CD14-positive monocyte (primary cell): ENCODE data around the gene JARID2. TPM values are rescaled to one million over a fixed set of nuclear protein-coding genes. Genes with fewer than 3 reads are reported as not detected.
A peak's percentile ranks its signal among the peaks of the same experiment; 100 is the strongest.

Experiments
- DNase-seq, 3 donors: peaks; one replicate each; pipeline ENCODE4 v3.0.0-alpha.2; 2011 to 2022
- H2AFZ ChIP-seq: 2 replicates; pipeline ENCODE4 v1.6.0; 2012; ENCODE audit warnings: mild to moderate bottlenecking, low read depth, low read length, inconsistent platforms; ENCODE audit not compliant: insufficient read depth, poor library complexity, severe bottlenecking
- H3K27ac ChIP-seq, 2 donors: 1 replicate in 1 of 2; 2 replicates in 1 of 2; pipeline ENCODE4 v1.5.1; 2012 to 2013; ENCODE audit warnings: low read length in 2 of 2, control low read depth in 1 of 2, inconsistent platforms in 1 of 2, low read depth in 1 of 2, mild to moderate bottlenecking in 1 of 2
- H3K27me3 ChIP-seq, 2 donors: one replicate each; pipeline versions ENCODE4 v1.6.0 to v1.6.1; 2011 to 2013; ENCODE audit warnings: low read length in 2 of 2; ENCODE audit not compliant: control insufficient read depth in 2 of 2, insufficient read depth in 2 of 2
- H3K36me3 ChIP-seq, 2 donors: replicated peaks in 1 of 2; 1 replicate in 1 of 2; 2 replicates in 1 of 2; pipeline versions ENCODE4 v1.5.1 to v1.6.1; 2012 to 2013; ENCODE audit warnings: low read length in 2 of 2, control low read depth in 1 of 2, inconsistent platforms in 1 of 2, mild to moderate bottlenecking in 1 of 2; ENCODE audit not compliant: insufficient read depth in 2 of 2, control insufficient read depth in 1 of 2
- H3K4me1 ChIP-seq, 2 donors: 1 replicate in 1 of 2; 2 replicates in 1 of 2; pipeline versions ENCODE4 v1.5.1 to v1.6.1; 2012 to 2013; ENCODE audit warnings: low read length in 2 of 2, control low read depth in 1 of 2, inconsistent platforms in 1 of 2, mild to moderate bottlenecking in 1 of 2, moderate library complexity in 1 of 2; ENCODE audit not compliant: insufficient read depth in 2 of 2, control insufficient read depth in 1 of 2
- H3K4me2 ChIP-seq: replicated peaks from 2 replicates; pipeline ENCODE3; 2012; ENCODE audit warnings: low read length, moderate library complexity, mild to moderate bottlenecking; ENCODE audit not compliant: poor library complexity, severe bottlenecking; ENCODE audit errors: extremely low read depth
- H3K4me3 ChIP-seq, 3 experiments: fragments of 200-600 bp in 1 of 3; sonication (generic) in 1 of 3; replicated peaks in 1 of 3; 1 replicate in 2 of 3; 2 replicates in 1 of 3; pipeline ENCODE4 v1.5.1; 2011 to 2013; ENCODE audit warnings: low read length in 3 of 3, mild to moderate bottlenecking in 3 of 3, control low read depth in 2 of 3, low read depth in 2 of 3, inconsistent platforms in 1 of 3, moderate library complexity in 1 of 3
- H3K79me2 ChIP-seq: 2 replicates; pipeline ENCODE4 v1.6.0; 2012; ENCODE audit warnings: mild to moderate bottlenecking, control low read depth, inconsistent platforms, low read length, moderate library complexity; ENCODE audit not compliant: insufficient read depth
- H3K9ac ChIP-seq: 2 replicates; pipeline ENCODE4 v1.6.0; 2017; ENCODE audit warnings: low read length, mild to moderate bottlenecking; ENCODE audit not compliant: insufficient read depth, poor library complexity, severe bottlenecking
- H3K9me3 ChIP-seq, 2 donors: replicated peaks in 1 of 2; 1 replicate in 1 of 2; 2 replicates in 1 of 2; pipeline versions ENCODE4 v1.5.1 to v1.6.1; 2012 to 2013; ENCODE audit warnings: low read length in 2 of 2, control low read depth in 1 of 2; ENCODE audit not compliant: control insufficient read depth in 1 of 2, insufficient read depth in 1 of 2
- H4K20me1 ChIP-seq: 2 replicates; pipeline ENCODE4 v1.6.0; 2012; ENCODE audit warnings: mild to moderate bottlenecking, low read length, control low read depth, moderate library complexity; ENCODE audit not compliant: insufficient read depth
- H3K27ac Mint-ChIP-seq, 7 donors: one replicate each; pipeline ENCODE4 v1.8.0; 2020; ENCODE audit warnings: mild to moderate bottlenecking in 7 of 7, mixed read lengths in 7 of 7, moderate library complexity in 6 of 7, inconsistent platforms in 2 of 7
- H3K27me3 Mint-ChIP-seq, 3 donors: one replicate each; pipeline ENCODE4 v1.8.0; 2021 to 2022; ENCODE audit warnings: low read depth in 3 of 3, mild to moderate bottlenecking in 3 of 3, mixed read lengths in 3 of 3, moderate library complexity in 3 of 3, inconsistent platforms in 1 of 3
- H3K36me3 Mint-ChIP-seq, 2 donors: one replicate each; pipeline ENCODE4 v1.8.0; 2020; ENCODE audit warnings: mixed read lengths in 2 of 2, inconsistent platforms in 1 of 2, mild to moderate bottlenecking in 1 of 2
- H3K4me1 Mint-ChIP-seq: one replicate; pipeline ENCODE4 v1.8.0; 2020; ENCODE audit warnings: mild to moderate bottlenecking, mixed read lengths
- H3K4me3 Mint-ChIP-seq, 2 donors: one replicate each; pipeline ENCODE4 v1.8.0; 2020; ENCODE audit warnings: mild to moderate bottlenecking in 2 of 2, mixed read lengths in 2 of 2, moderate library complexity in 1 of 2
- H3K9me3 Mint-ChIP-seq, 7 donors: one replicate each; pipeline ENCODE4 v1.8.0; 2020 to 2022; ENCODE audit warnings: mixed read lengths in 7 of 7, mild to moderate bottlenecking in 6 of 7, moderate library complexity in 6 of 7, inconsistent platforms in 2 of 7
- WGBS: methylation state at CpG from one replicate; pipeline ENCODE4 v1.1.5; 2013; ENCODE audit warnings: missing lambda C conversion rate; ENCODE audit not compliant: insufficient coverage; 5-methylcytosine and 5-hydroxymethylcytosine counted together
- intact Hi-C, 2 donors: fragments of 100-400 bp; cut with micrococcal nuclease; formaldehyde crosslinking; loops; one replicate each; pipeline versions ENCODE4 v1.15.0 to v1.15.1; 2023
- polyA plus RNA-seq, 3 donors: library from polyadenylated mRNA; depleted of rRNA in 1 of 3; unstranded in 2 of 3; stranded (reverse) in 1 of 3; fragments of 300-500 nt in 2 of 3; fragments of >200 nt in 1 of 3; fragmentation: Illumina TruSeq in 2 of 3; gene quantifications; 1 replicate in 2 of 3; 2 replicates in 1 of 3; pipeline ENCODE4 v1.2.3, GENCODE V29; 2012 to 2021
- TF ChIP-seq, protein P1 (sequence below): fragments of 200-600 bp; IDR thresholded peaks from one replicate; pipeline ENCODE4 v1.8.0; 2022; ENCODE audit warnings: antibody characterized with exemption, mild to moderate bottlenecking

The JARID2 gene
- polyA plus RNA-seq, 3 donors = 6.8 to 17.5 (median 12.5) TPM

GRCh38 chr6:15462717-15463525, 217.1 kb downstream of the JARID2 start:
- Mint-ChIP-seq H3K36me3 (peaks cover 38 to 59% of the 10 kb centered on the region in 2 donors), H3K4me3 (no peak overlapping the region), H3K27me3 (no peaks in the 10 kb centered on the region), H3K9me3 (no peaks in the 10 kb centered on the region), H3K4me1 (peaks cover 32% of the 10 kb centered on the region), H3K27ac (peak overlapping the region in 3 of 7 donors; percentile 13 to 77 (median 48))
- H3K4me3 ChIP-seq = no peak overlapping the region
- intact Hi-C loops = no loop called here
- H4K20me1 ChIP-seq = peaks cover 100% of the 10 kb centered on the region
- no peaks in the 10 kb centered on the region for H3K27me3 ChIP-seq
- no peak for DNase-seq
- H3K36me3 ChIP-seq = peaks cover 1 to 47% of the 10 kb centered on the region in 2 donors
- no peak overlapping the region for H3K4me2 ChIP-seq
- no peak overlapping the region for H3K9ac ChIP-seq
- TF ChIP-seq, protein P1, sequence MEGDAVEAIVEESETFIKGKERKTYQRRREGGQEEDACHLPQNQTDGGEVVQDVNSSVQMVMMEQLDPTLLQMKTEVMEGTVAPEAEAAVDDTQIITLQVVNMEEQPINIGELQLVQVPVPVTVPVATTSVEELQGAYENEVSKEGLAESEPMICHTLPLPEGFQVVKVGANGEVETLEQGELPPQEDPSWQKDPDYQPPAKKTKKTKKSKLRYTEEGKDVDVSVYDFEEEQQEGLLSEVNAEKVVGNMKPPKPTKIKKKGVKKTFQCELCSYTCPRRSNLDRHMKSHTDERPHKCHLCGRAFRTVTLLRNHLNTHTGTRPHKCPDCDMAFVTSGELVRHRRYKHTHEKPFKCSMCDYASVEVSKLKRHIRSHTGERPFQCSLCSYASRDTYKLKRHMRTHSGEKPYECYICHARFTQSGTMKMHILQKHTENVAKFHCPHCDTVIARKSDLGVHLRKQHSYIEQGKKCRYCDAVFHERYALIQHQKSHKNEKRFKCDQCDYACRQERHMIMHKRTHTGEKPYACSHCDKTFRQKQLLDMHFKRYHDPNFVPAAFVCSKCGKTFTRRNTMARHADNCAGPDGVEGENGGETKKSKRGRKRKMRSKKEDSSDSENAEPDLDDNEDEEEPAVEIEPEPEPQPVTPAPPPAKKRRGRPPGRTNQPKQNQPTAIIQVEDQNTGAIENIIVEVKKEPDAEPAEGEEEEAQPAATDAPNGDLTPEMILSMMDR = no peak
- WGBS = 65% methylated on average over 2 of the region's 8 CpGs
- no peaks in the 10 kb centered on the region for H3K9me3 ChIP-seq
- peak overlapping the region in 1 of 2 donors; percentile 18 for H3K27ac ChIP-seq
- H3K79me2 ChIP-seq = peaks cover 100% of the 10 kb centered on the region
- peaks cover 6 to 12% of the 10 kb centered on the region in 2 donors for H3K4me1 ChIP-seq
- no peak overlapping the region for H2AFZ ChIP-seq

DNA sequence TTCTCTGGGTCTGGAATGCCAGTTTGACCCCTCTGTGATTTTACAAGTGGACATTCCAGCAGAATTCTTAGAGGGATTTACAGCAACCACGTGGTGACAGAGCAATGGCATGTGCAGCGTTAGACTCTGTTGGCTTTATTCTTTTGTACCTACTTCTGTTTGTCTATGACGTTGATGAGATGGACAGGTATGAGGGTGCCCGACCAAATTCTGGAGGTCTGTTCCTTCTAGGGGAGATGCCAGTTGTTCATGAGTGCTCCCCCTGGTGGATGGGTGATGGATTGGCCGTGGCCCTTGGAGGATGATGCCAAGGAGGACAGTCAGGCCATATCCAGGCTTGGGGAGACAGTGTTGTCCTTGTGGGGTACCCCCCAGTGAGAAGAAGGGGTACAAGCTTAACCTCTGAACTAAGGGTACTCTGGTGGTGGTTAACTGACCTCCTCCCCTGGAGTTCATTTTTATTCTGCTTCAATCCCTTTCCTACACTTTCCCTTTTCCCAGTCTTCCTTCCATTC, 218.4 kb downstream of the JARID2 start:
- peak overlapping the region in 3 of 7 donors; percentile 13 to 33 (median 33) for H3K27ac Mint-ChIP-seq
- H3K4me3 Mint-ChIP-seq = no peak overlapping the region
- peaks cover 10 to 44% of the 10 kb centered on the region in 2 donors for H3K36me3 ChIP-seq
- no peak overlapping the region for H2AFZ ChIP-seq
- H4K20me1 ChIP-seq = peaks cover 97% of the 10 kb centered on the region
- no peaks in the 10 kb centered on the region for H3K9me3 Mint-ChIP-seq
- intact Hi-C loops = no loop called here
- no peak overlapping the region for H3K4me3 ChIP-seq
- no peak overlapping the region for H3K4me2 ChIP-seq
- TF ChIP-seq, protein P1 = peak; percentile 87
- peaks cover 98% of the 10 kb centered on the region for H3K79me2 ChIP-seq
- 73% methylated on average over 3 of the region's 5 CpGs for WGBS
- no peaks in the 10 kb centered on the region for H3K27me3 ChIP-seq
- H3K27ac ChIP-seq = no peak overlapping the region
- H3K9me3 ChIP-seq = no peaks in the 10 kb centered on the region
- H3K36me3 Mint-ChIP-seq = peaks cover 33 to 60% of the 10 kb centered on the region in 2 donors
- H3K4me1 Mint-ChIP-seq = peaks cover 29% of the 10 kb centered on the region
- H3K27me3 Mint-ChIP-seq = no peaks in the 10 kb centered on the region
- peaks cover 6 to 12% of the 10 kb centered on the region in 2 donors for H3K4me1 ChIP-seq
- DNase-seq = peak; percentile 39 to 58 (median 42)
- no peak overlapping the region for H3K9ac ChIP-seq
